Fibroblast of lung (primary cell): ENCODE measurements around the gene SLC22A7.

Experiments used
- CTCF ChIP-seq, 2 donors: IDR thresholded peaks in 1 of 2; conservative IDR thresholded peaks in 1 of 2; 1 replicate in 1 of 2; 2 replicates in 1 of 2; pipeline ENCODE4 v1.5.1; 2011 to 2012; ENCODE audit warnings: low read length in 2 of 2, control low read depth in 1 of 2, inconsistent platforms in 1 of 2, low read depth in 1 of 2, mild to moderate bottlenecking in 1 of 2
- EZH2 ChIP-seq: IDR thresholded peaks from 2 replicates; pipeline ENCODE4 v1.5.1; 2012; ENCODE audit warnings: low read length, control low read depth, mild to moderate bottlenecking; ENCODE audit errors: missing control alignments

- no peak for TF ChIP-seq CTCF (conservative IDR thresholded peaks at IDR 0.05 in 1 of 2, IDR thresholded peaks at IDR 0.05 in 1 of 2; ENCODE audit: low read depth in 1 of 2, low read length in 2 of 2)
- TF ChIP-seq EZH2: no peak
Observed at GRCh38 chr6:43292763-43293318, 5.2 kb upstream of the SLC22A7 start.
